HG02571 (cell line): ENCODE results near the gene LRRC9.
A peak's percentile ranks its signal among the peaks of the same experiment; 100 is the strongest.
"Not testable (repeated sequence)": the region's sequence is repeated elsewhere in the genome, so short reads cannot be mapped to it uniquely, and the experiment has no call there.

Experiments
- ATAC-seq: cut with Tn5 transposase; IDR thresholded peaks from one replicate; pipeline ENCODE4 v1.9.1; 2021; ENCODE audit warnings: mild to moderate bottlenecking, moderate library complexity; ENCODE audit not compliant: unreplicated experiment

Gene LRRC9

DNA sequence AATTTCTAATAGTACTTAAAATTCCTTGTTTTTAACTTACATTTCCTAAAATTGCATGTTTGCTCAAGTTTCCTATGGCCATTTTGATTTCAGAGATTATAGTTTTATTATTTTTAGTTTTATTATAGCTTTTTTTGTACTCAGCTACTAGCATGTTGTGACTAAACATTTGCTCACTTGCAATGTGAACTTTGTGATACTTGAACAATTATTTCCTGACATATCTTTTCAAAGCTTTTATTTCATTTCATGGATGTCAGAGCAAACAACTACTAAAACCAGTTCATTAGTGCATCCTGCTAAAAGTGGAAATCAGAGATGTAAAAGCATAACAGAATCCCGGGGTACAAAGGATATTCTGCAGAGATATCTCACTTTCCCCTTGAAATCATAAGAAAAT is 138.1 kb downstream of the LRRC9 start:
- no peak for ATAC-seq

DNA sequence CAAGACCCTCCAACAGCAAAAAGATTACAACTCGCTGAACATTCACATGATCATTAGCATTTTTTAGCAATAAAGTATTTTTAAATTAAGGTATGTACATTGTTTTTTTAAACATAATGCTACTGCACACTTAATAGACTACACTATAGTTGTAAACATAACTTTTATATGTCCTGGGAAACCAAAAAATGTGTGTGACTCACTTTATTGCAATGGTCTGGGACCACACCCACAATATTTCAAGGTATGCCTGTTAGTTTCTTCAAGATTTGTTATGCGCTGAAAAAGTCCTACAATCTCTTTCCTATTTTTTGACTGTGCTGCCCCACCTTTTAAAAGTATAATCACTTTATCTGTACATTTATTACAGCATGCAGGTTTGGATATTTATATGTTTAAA is 141.4 kb downstream of the LRRC9 start:
- ATAC-seq: no peak

DNA sequence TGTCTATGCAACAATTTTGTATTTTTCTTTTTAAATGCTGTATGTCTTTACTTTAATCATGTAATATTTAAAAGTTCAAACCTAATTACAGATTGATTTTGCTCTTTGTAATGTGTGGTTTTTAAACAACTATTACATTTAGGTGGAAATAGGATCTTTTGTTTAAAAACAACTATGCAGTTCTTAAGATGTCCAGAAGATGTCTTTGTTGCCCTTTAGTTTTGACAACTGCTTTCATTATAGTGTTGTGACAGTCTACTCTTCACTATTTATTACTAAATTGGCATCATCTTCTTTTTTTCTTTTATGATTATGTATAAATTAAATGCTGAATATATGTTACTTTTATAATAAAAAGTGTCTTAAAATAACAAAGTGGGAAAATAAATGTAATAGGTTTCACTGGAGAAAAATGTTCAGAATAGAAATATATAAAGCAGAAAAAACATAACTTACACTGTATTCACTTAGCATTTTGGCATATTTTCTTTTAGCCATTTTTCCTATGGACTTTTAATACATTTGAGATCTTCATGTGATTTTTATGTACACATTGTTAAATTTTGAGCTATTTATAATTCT is 144.6 kb downstream of the LRRC9 start:
- ATAC-seq: no peak

DNA sequence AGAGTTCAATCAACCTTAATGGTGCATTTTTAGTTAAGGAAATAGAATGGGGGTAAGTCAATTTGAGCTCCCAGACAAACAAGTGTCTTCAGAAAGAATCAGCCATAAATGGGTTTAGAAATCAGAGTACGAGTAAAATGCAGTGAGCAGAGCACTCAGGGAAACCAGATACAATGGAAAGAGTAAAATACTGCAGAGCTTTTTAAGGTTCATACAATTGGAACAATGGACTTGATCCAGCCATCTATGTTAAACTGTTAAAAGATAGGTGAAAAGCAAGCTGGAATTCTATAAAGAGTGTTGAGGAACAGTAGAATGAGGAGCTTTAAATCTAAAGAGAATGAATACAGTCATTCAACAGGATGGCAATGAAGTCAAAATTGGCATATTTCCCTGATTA is 147.9 kb downstream of the LRRC9 start:
- ATAC-seq: no peak

DNA sequence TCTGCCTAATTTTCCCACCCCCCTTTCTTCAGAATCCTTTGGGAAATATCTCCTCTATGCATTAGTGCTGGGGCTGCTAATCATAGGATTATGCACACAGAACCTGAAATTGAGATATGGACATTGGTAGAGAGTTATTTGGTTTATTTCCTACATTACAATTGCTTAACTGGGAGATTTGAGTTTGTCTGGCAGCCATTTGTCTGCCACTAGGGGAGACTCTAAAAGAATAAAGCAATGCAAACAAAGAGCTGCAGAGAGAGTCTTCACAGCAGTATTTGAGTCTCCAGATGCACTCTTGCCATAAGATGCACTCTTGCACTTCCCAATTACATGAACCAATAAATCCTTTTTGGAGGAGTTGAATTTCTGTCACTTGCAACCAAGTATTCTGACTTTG is 159.8 kb downstream of the LRRC9 start:
- no peak for ATAC-seq

DNA sequence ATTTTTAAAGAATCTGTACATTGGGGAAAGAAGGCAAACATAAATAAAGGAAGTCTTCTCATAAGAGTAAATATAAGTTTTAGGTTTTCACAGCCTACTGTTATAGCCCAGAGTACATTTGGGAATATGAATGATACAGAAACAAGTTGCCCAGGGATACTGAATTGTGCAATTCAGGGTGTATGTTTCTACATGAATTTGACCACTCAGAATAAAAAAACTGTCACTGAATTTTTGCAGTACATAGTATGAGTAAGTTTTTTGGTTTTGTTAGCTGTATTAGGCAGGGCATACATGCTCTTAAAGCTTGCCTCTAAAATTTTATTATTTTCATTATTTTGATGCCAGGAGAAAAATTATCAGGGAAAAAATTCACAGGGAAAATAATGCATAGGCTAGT is 165.1 kb downstream of the LRRC9 start:
- ATAC-seq: no peak

DNA sequence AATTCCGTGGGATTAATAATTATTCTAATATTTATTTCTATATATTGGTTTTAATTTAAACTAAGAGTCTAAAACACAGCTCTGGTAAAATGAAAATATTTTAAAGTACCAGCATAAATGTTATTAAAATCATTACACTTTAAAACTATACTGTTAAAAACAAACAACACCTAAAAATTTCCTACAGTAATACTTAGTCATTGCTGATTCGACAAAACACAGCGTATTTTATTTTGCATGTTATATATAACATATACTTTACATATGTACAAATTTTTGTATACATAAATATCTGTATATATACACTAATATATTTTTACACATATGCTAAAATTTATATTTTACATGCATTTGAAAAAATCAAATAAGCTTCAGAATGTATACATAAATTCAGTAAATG is 165.7 kb downstream of the LRRC9 start:
- no peak for ATAC-seq

DNA sequence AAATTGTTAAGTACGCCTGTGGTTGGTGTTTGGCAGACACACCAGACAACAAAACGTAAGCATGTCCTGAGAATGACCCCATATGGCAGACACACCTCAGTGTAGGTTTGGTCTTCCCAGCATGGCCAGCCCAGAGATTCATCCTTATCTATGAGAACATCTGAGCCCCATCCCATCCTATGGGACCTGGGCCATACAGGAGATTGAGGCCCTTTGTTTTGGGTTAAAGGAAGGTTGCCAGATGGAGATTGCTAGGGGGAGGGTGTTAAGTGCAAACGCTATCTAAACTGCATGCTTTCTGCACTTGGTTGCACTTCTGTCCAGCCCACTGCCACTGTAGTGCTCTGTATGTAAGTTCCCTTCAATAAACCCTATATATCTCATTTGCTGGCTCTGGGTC is 167.7 kb downstream of the LRRC9 start:
- no peak for ATAC-seq

DNA sequence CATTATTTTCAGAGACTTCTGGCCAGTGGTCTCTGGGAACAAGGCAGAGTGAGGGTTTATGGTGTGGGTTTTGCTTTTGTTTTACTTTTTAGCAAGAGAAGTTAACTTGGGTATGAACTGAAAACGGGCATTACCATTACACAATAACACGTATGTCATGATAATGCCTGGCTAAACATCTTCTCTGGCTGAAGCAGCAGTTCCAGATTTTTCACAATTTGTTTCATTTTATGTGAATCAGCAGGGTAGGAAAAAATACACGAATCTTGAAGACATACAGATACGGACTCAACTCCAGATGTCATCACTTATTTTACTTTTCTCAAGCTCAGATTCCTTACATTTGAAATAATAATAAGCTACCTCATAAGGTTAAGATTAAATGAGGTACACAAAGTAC is 169.3 kb downstream of the LRRC9 start:
- ATAC-seq: no peak

DNA sequence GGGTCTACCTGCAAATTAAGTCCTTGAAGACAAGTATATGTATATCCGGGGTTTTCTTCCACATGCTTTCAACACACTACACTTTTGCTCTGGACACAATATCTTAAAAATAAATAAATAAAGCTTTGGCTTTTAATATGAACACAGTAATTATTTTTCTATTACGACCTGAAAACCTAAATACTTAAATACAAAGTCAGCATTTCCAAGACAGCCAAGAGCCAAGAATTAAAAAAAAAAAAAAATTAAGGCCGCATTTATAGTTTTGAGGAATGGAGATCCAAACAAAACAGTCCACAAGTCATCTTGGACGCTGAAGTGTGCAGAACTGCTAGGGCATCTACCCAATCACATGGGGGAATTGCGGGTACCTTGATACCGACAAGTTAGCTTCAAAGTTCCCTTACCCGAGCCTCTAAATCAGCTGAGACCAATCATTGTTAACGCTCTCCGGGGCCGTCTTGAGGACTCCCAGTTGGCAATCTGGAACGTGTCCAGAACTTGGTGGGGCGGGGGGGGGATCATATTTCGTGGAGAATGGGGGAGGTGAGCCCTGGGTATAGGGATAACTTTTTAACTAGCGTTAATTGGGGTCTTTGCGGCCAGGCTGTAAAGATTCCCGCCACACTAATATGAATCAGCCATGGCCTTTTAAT is 171.0 kb downstream of the LRRC9 start:
- ATAC-seq: no peak

DNA sequence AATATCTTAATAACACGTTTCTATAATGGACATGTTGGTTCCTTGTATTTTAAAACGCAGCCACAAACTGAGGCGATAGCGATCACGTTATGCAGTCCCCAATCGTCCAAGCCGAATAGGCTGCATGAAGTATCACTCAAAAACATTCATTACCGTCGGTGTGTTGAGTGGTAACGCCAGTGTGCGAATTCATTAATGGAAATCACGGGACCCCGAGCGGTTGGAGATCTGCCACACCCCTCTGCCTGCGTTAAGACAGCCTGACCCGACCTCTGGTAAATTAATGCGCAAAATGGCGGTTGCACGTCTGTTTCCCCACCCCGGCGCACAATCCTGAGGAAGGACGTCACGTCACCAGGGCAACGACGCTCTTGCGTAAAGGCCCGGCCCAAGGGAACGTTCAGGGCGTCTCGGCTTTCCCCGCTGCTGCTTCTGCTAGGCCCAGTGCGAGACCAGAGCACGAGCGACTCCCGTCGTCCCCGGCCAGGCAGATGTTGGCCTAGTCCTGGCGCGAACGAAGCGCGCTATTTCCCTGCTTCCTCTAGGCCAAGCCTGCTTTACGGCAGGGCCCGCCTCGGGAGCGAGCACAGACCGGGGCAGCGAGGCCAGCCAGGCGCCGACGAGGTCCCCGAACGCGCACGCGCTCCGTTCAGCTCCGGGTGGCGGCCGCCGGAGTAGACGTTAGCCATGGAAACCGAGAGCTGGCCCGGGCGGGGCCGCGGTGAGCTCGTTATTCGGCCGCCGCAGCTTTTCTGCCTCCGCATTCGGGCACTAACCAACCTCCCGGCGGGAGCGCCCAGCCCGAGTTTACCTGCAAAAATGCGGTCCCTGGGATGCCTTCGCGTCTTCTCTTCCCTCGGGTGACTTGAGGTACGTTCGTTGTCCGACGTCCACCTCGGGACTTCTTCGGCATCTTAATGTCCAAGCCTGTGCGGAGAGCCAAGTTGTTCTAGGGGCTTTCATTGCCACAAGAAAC is 171.9 kb downstream of the LRRC9 start, which contains the start of gene PCNX4:
TSS of gene PCNX4 (plus strand) at position 374 of the 976 bp plus-strand sequence. CDS start 15,716 bp downstream, outside the sequence.
- peak; percentile 97 for ATAC-seq

DNA sequence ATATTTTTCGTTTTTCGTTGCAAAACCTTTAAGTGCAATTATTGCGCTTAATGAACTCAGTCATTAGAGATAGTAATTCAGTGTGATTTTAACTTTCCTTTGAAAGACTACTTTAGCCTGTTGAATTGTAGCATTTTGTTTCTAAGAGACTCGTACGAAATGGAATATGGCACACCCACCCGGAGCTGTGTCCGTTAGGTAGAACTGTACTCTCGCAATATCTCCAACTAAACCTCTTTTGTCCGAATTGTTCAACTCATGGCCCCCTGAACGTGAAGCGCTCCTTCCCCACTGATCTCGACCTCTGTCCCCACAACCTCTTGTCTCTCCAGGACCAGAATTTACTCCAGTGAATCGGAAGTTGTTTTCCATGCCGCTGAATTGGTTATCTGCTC is 172.6 kb downstream of the LRRC9 start:
- no peak for ATAC-seq

DNA sequence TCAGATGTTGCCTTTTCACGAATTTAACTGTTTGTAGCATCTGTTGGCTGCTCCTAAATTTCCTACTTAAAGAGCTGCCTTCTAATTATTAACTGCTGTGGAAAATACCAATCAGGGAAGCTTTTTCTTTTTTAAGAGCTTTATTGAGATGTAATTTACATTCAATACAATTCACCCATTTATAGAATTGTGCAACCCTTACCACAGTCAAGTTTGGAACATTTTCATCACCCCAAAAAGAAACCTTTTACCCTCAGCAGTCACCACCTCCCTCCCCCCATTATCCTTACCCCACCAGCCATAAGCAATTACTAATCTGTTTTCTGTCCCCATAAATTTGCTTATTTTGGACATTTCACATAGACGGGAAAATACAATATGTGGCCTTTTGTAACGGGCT is 173.1 kb downstream of the LRRC9 start:
- no peak for ATAC-seq

DNA sequence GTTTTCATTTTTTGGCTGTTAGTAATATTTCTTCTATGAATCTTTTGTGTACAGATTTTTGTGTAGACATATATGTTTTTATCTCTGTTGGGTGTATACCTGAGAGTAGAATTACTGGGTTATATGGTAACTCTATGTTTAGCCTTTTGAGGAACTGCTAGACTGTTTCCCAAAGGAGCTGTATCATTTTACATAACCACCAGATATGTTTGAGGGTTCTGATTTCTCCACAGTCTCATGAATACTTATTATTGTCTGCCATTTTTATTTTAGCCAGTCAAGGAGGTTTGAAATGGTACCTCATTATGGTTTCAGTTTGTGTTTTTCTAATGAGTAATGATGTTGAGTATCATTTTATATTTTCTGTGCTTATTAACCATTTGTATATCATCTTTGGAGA is 173.7 kb downstream of the LRRC9 start:
- no peak for ATAC-seq

DNA sequence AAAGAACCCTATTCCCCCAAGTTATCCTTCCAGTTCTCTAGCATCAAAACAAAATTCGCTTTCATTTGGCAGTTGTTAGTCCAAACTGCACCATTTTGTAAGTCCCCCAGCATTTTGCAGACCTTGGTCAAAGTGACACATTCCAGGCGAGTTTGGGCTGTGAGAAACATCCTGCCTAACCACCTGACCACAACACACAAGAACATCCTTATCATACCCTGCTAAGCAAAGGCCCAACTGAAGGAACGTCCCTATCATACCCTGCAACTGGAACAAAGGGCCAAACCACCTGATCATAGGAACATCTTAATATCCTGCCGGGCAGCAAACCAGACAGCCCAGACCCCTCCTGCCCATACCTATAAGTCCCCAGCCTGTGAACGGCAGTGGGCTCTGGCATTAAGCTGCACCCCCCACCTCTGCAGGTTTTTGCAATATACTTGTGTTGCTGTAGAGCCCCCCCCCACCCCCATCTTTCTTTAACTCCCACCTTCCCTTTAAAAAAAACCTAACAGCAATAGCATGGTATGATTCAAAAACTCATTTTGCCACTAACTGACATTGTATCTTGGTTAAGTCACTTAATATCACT is 174.5 kb downstream of the LRRC9 start:
- no peak for ATAC-seq

DNA sequence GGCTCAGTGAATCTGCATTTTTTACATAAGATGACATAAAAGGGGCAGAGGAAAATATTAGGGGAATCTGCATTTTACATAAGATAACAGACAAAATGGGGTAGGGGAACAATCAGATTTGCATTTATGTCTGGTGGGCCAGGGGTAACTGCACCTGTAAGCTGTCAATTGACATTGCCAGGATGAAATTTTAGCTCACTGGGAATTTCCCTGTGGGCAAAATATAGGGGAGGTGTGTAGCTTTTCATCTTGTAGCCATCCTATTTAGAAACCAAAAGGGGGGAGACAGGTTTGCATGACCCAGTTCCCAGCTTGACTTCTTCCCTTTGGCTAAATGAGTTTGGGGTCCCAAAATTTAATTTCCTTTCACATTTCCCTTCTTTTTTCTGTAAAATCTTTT is 175.3 kb downstream of the LRRC9 start:
- ATAC-seq: no peak

DNA sequence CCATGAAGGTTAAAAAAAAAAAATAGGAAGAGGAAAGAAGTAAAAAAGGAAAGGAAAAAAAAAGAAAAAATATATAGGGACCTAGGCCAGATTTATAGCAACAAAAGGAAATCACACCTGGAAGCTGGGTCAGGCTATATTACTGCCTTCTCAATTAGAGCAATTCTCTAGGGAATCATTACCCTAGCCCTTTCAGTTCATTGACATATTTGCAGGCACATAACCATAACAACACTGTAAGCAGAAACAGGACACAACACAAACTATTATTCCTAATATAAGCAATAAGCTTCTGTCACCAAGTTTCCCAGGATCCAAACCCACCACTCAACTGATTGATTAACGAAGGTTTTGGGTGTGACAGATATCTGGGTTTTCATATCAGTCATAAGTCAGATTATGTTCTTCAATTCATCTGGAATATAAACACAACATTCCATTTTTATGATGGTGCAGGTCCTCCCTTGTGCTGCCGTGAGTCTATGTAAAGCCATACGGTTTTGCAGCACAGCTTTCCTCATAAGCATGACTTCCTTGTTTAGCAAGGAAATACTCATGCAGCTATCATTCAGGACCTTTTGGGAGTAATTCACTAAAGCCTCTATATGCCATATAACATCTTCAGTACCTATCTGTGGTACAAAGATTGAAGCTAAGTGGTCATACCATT is 176.0 kb downstream of the LRRC9 start:
- ATAC-seq: no peak

DNA sequence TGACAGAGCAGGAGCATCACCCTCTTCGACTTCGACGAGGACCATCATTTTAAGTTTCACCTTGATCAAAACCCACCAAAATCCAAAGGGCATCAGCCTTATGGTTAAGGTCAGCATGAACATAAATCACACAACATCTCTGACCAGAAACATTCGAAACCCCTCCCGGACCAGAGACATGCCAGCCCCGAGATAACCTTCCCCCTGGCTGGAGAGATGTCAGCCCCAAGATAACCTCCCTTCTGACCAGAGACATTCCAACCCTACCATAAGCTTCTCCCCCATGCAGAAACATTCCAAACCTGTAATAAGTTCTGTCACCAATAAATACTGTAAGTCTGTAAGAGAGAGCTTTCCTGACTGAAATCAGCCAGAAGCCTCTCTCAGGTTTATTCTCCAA is 178.0 kb downstream of the LRRC9 start:
- no peak for ATAC-seq

DNA sequence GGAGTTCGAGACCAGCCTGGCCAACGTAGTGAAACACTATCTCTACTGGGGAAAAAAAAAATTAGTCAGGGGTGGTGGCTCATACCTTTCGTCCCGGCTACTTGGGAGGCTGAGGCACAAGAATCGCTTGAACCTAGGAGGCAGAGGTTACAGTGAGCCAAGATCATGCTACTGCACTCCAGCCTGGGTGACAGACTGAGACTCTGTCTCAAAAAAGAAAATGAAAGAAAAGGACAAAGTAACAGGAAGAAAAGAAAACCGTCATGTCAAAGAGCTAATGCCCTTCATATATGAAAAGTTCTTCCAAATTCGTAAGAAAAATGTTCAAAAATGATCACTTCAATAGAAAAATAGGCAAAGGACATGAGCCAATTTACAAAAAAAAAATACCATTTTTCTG is 179.9 kb downstream of the LRRC9 start:
- not testable (repeated sequence) for ATAC-seq

DNA sequence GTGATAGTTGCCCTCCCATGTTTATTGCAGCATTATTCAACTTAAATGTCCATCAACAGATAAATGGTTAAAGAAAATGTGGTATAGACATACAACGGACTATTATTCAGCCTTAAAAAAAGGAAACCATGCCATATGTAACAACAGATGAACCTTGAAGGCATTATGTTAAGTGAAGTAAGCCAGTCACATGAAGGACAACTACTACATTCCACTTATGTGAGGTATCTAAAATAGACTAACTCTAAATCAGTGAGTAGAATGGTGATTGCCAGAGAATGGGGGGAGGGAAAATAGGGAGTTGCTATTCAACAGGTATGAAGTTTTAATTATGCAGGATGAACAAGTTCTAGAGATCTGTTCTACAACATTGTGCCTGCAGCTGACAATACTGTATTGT is 181.8 kb downstream of the LRRC9 start:
- ATAC-seq: no peak

DNA sequence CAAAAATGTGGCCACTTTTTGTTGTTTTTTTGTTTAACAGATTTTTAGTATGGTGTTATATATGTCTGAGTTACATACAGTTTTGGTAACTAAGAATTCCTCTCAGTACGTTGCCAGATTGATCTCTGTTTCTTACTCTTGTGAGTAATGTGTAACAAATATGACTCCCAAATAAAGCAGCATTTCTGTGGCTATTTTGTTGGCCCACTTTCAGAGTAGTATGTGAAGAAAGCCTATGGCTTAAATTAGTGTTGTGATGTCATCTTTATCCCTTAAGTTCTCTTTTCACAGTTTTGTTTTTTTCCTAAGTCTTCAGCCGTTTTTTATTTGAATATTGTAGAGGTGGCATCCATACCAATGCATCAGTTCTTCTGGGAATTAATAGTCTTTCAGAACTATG is 182.4 kb downstream of the LRRC9 start:
- ATAC-seq: no peak
